ENCODE measurements around the gene OVCH1.

- TF ChIP-seq CTCF (IDR thresholded peaks at IDR 0.05) (no peak), POLR2A (IDR thresholded peaks at IDR 0.05) (no peak)
These were observed 67.3 kb downstream of the OVCH1 start for GRCh38 chr12:29429999-29430715.

All from testis (tissue), 2 donors.